Hematopoietic multipotent progenitor cell treated with erythropoietin and hydrocortisone succinate and interleukin-3 and kit ligand, for 4 days (in vitro differentiated cells): ENCODE measurements around the gene MUC5B.

ENCODE experiments used
- DNase-seq: peaks from one replicate; pipeline ENCODE4 v3.0.0-alpha.2; 2015

The MUC5B gene

GRCh38 chr11:1270476-1270875, 47.6 kb downstream of the MUC5B start:
- DNase-seq, result no peak

- DNase-seq, result no peak
Measured at GRCh38 chr11:1271002-1271401, 48.1 kb downstream of the MUC5B start.

- DNase-seq, result no peak
Measured at GRCh38 chr11:1271406-1271805, 48.5 kb downstream of the MUC5B start.

- no peak for DNase-seq
Measured at GRCh38 chr11:1271927-1272326, 49.1 kb downstream of the MUC5B start.

- no peak for DNase-seq
Measured at GRCh38 chr11:1272531-1272930, 49.7 kb downstream of the MUC5B start.

GRCh38 chr11:1274501-1274900, 51.6 kb downstream of the MUC5B start:
- no peak for DNase-seq

GRCh38 chr11:1275021-1275420, 52.2 kb downstream of the MUC5B start:
- DNase-seq, result no peak

GRCh38 chr11:1276041-1276790, 53.4 kb downstream of the MUC5B start:
- DNase-seq, result no peak

- DNase-seq, result no peak
Measured at GRCh38 chr11:1276866-1277615, 54.2 kb downstream of the MUC5B start.

GRCh38 chr11:1277936-1278512, 55.2 kb downstream of the MUC5B start:
- DNase-seq, result peak; percentile 79

GRCh38 chr11:1278766-1279673, 56.2 kb downstream of the MUC5B start:
- no peak for DNase-seq

GRCh38 chr11:1279674-1280055, 56.8 kb downstream of the MUC5B start:
- no peak for DNase-seq

- no peak for DNase-seq
Measured at GRCh38 chr11:1280116-1281035, 57.5 kb downstream of the MUC5B start.

GRCh38 chr11:1281326-1281973, 58.6 kb downstream of the MUC5B start:
- no peak for DNase-seq

GRCh38 chr11:1281974-1282365, 59.1 kb downstream of the MUC5B start:
- no peak for DNase-seq

- DNase-seq, result no peak
Measured at GRCh38 chr11:1283091-1283511, 60.2 kb downstream of the MUC5B start.

- DNase-seq, result no peak
Measured at GRCh38 chr11:1283906-1284305, 61.0 kb downstream of the MUC5B start.

- no peak for DNase-seq
Measured at GRCh38 chr11:1285316-1285744, 62.5 kb downstream of the MUC5B start.

GRCh38 chr11:1285876-1286275, 63.0 kb downstream of the MUC5B start:
- no peak for DNase-seq

GRCh38 chr11:1287928-1288327, 65.1 kb downstream of the MUC5B start:
- DNase-seq, result no peak

- no peak for DNase-seq
Measured at GRCh38 chr11:1288426-1289151, 65.7 kb downstream of the MUC5B start.
